H1 (cell line): ENCODE data around the gene EFEMP2. TPM values are rescaled to one million over a fixed set of nuclear protein-coding genes. Genes with fewer than 3 reads are reported as not detected.

Source experiments
- CTCF ChIA-PET: fragments of 300-600 bp; sonication (Branson Sonifier 250); formaldehyde crosslinking; loops from one replicate; lab custom pipeline; 2021; ENCODE audit not compliant: partially characterized antibody; lab: Charles Lee
- POLR2A ChIA-PET: fragments of 300-600 bp; sonication (Branson Sonifier 250); formaldehyde crosslinking; loops from one replicate; lab custom pipeline; 2021; ENCODE audit warnings: inconsistent platforms; ENCODE audit not compliant: partially characterized antibody; lab: Charles Lee
- DNase-seq, 2 experiments: peaks; one replicate each; pipeline versions ENCODE4 v3.0.0 to v3.0.0-alpha.2; 2010 to 2022; ENCODE audit warnings: low spot score in 2 of 2, low read depth in 1 of 2, mixed read lengths in 1 of 2
- FAIRE-seq: peaks from 2 replicates; lab custom pipeline; 2011; peaks lifted over from hg19 to GRCh38; lab: Jason Lieb, UNC
- H2AFZ ChIP-seq: 2 replicates; pipeline ENCODE4 v1.8.1; 2012; ENCODE audit warnings: low read length, inconsistent platforms
- H2AK5ac ChIP-seq: 2 replicates; pipeline ENCODE4 v1.6.1; 2013; ENCODE audit warnings: low read depth, low read length
- H2BK120ac ChIP-seq: replicated peaks from 2 replicates; pipeline ENCODE3; 2013; ENCODE audit warnings: low read depth, low read length, inconsistent platforms
- H2BK12ac ChIP-seq: 2 replicates; pipeline ENCODE4 v1.6.1; 2013; ENCODE audit warnings: low read depth, low read length
- H2BK15ac ChIP-seq: 2 replicates; pipeline ENCODE4 v1.6.1; 2013; ENCODE audit warnings: low read length
- H2BK20ac ChIP-seq: 2 replicates; pipeline ENCODE4 v1.6.1; 2013; ENCODE audit warnings: low read length
- H2BK5ac ChIP-seq: 2 replicates; pipeline ENCODE4 v1.6.1; 2013; ENCODE audit warnings: low read depth, low read length
- H3K14ac ChIP-seq: 2 replicates; pipeline ENCODE4 v1.6.1; 2013; ENCODE audit warnings: inconsistent platforms; ENCODE audit not compliant: insufficient read length
- H3K18ac ChIP-seq: 2 replicates; pipeline ENCODE4 v1.6.1; 2013; ENCODE audit warnings: low read length; ENCODE audit errors: extremely low read depth
- H3K23ac ChIP-seq: 2 replicates; pipeline ENCODE4 v1.6.1; 2013; ENCODE audit warnings: inconsistent platforms; ENCODE audit not compliant: insufficient read length
- H3K23me2 ChIP-seq: 2 replicates; pipeline ENCODE4 v1.6.1; 2013; ENCODE audit warnings: low read depth, low read length
- H3K27ac ChIP-seq: 2 replicates; pipeline ENCODE4 v1.6.1; 2011; ENCODE audit warnings: low read depth, low read length, inconsistent platforms
- H3K27me3 ChIP-seq, 4 experiments: replicated peaks in 1 of 4; 1 replicate in 1 of 4; 2 replicates in 3 of 4; pipeline versions ENCODE4 v1.6.1 to v1.8.1; 2011 to 2013; ENCODE audit warnings: low read length in 3 of 4, mild to moderate bottlenecking in 3 of 4, inconsistent platforms in 2 of 4, mixed read lengths in 2 of 4, moderate library complexity in 1 of 4; ENCODE audit not compliant: control insufficient read depth in 3 of 4, insufficient read depth in 3 of 4; ENCODE audit errors: extremely low read depth in 1 of 4
- H3K36me3 ChIP-seq, 4 experiments: 2 replicates each; pipeline versions ENCODE4 v1.6.1 to v1.8.1; 2011 to 2013; ENCODE audit warnings: mild to moderate bottlenecking in 4 of 4, low read length in 3 of 4, moderate library complexity in 2 of 4, control low read depth in 1 of 4, inconsistent platforms in 1 of 4; ENCODE audit not compliant: insufficient read depth in 4 of 4, control insufficient read depth in 2 of 4
- H3K4ac ChIP-seq: replicated peaks from 2 replicates; pipeline ENCODE3; 2013; ENCODE audit warnings: low read length, low read depth, mixed read lengths, inconsistent platforms; ENCODE audit not compliant: insufficient read length
- H3K4me1 ChIP-seq, 4 experiments: replicated peaks in 1 of 4; 1 replicate in 1 of 4; 2 replicates in 3 of 4; pipeline versions ENCODE4 v1.6.1 to v1.8.1; 2011 to 2013; ENCODE audit warnings: low read length in 3 of 4, inconsistent platforms in 2 of 4, mixed read lengths in 1 of 4; ENCODE audit not compliant: insufficient read depth in 4 of 4, control insufficient read depth in 3 of 4
- H3K4me2 ChIP-seq, 2 experiments: 2 replicates each; pipeline versions ENCODE4 v1.6.1 to v1.8.1; 2011 to 2013; ENCODE audit warnings: low read depth in 2 of 2, low read length in 2 of 2, control low read depth in 1 of 2, inconsistent platforms in 1 of 2, mild to moderate bottlenecking in 1 of 2; ENCODE audit not compliant: insufficient read depth in 1 of 2
- H3K4me3 ChIP-seq, 4 experiments: fragments of 200-600, 300-600 bp in 1 of 4; sonication (generic), shearing (Covaris generic), sonication (Bioruptor Twin) in 1 of 4; 2 replicates each; pipeline versions ENCODE4 v1.5.1 to v1.8.1; 2011 to 2016; ENCODE audit warnings: low read length in 4 of 4, low read depth in 3 of 4, control low read depth in 2 of 4, inconsistent platforms in 2 of 4, mild to moderate bottlenecking in 2 of 4, mixed read lengths in 1 of 4, moderate library complexity in 1 of 4; ENCODE audit not compliant: insufficient read depth in 2 of 4; ENCODE audit errors: extremely low read depth in 1 of 4
- H3K56ac ChIP-seq: replicated peaks from 2 replicates; pipeline ENCODE3; 2013; ENCODE audit warnings: low read depth, mild to moderate bottlenecking, mixed read lengths, low read length, inconsistent platforms; ENCODE audit not compliant: insufficient read length
- H3K79me1 ChIP-seq: 2 replicates; pipeline ENCODE4 v1.6.1; 2013; ENCODE audit warnings: low read depth, low read length, control low read depth
- H3K79me2 ChIP-seq, 2 experiments: 2 replicates each; pipeline versions ENCODE4 v1.6.1 to v1.8.1; 2012 to 2013; ENCODE audit warnings: low read length in 2 of 2, mild to moderate bottlenecking in 2 of 2, inconsistent platforms in 1 of 2; ENCODE audit not compliant: insufficient read depth in 2 of 2, control insufficient read depth in 1 of 2
- H3K9ac ChIP-seq, 4 experiments: replicated peaks in 1 of 4; 1 replicate in 1 of 4; 2 replicates in 3 of 4; pipeline versions ENCODE4 v1.6.1 to v1.8.1; 2011 to 2013; ENCODE audit warnings: low read depth in 3 of 4, low read length in 3 of 4, control low read depth in 2 of 4, mild to moderate bottlenecking in 2 of 4, moderate library complexity in 2 of 4, inconsistent platforms in 1 of 4; ENCODE audit errors: extremely low read depth in 1 of 4
- H3K9me3 ChIP-seq, 2 experiments: 2 replicates each; pipeline versions ENCODE4 v1.6.1 to v1.8.1; 2012 to 2013; ENCODE audit warnings: mild to moderate bottlenecking in 2 of 2, moderate library complexity in 2 of 2, control low read depth in 1 of 2, inconsistent platforms in 1 of 2, low read depth in 1 of 2, low read length in 1 of 2, mixed read lengths in 1 of 2; ENCODE audit not compliant: insufficient read depth in 2 of 2
- H4K20me1 ChIP-seq, 2 experiments: replicated peaks in 1 of 2; 2 replicates each; pipeline versions ENCODE3 to v1.8.1; 2011 to 2013; ENCODE audit warnings: inconsistent platforms in 2 of 2, low read length in 2 of 2, mild to moderate bottlenecking in 1 of 2; ENCODE audit not compliant: insufficient read depth in 2 of 2, control insufficient read depth in 1 of 2
- H4K5ac ChIP-seq: 2 replicates; pipeline ENCODE4 v1.6.1; 2013; ENCODE audit warnings: low read length, low read depth, mixed read lengths, inconsistent platforms; ENCODE audit not compliant: insufficient read length
- H4K8ac ChIP-seq: 2 replicates; pipeline ENCODE4 v1.8.0; 2013; ENCODE audit warnings: mild to moderate bottlenecking, moderate library complexity, low read length, inconsistent platforms; ENCODE audit not compliant: insufficient read depth; ENCODE audit errors: extremely low read depth
- H4K91ac ChIP-seq: replicated peaks from 2 replicates; pipeline ENCODE3; 2013; ENCODE audit warnings: low read length, mixed read lengths, inconsistent platforms; ENCODE audit not compliant: insufficient read length
- POLR2AphosphoS5 ChIP-seq: IDR thresholded peaks from 2 replicates; pipeline ENCODE4 v1.6.1; 2011; ENCODE audit warnings: low read depth, low read length
- SP1 ChIP-seq: IDR thresholded peaks from 2 replicates; pipeline ENCODE4 v1.6.1; 2011; ENCODE audit warnings: low read depth, low read length
- WGBS, 2 experiments: shearing (Covaris generic) in 1 of 2; methylation state at CpG; one replicate each; pipeline versions ENCODE4 v1.1.6 to v1.1.7; 2013 to 2015; ENCODE audit warnings: low lambda C conversion rate in 2 of 2, mixed read lengths in 2 of 2, inconsistent platforms in 1 of 2, low coverage in 1 of 2, missing lambda C conversion rate in 1 of 2; ENCODE audit not compliant: insufficient replicate concordance in 2 of 2, insufficient coverage in 1 of 2, insufficient read length in 1 of 2; ENCODE audit errors: extremely low coverage in 1 of 2, missing lambda C conversion rate in 1 of 2; 5-methylcytosine and 5-hydroxymethylcytosine counted together
- polyA plus RNA-seq, 7 experiments: library from polyadenylated mRNA; depleted of rRNA in 3 of 7; stranded (reverse) in 5 of 7; unstranded in 2 of 7; fragments of >200 nt in 5 of 7; fragments of 200-250 nt in 2 of 7; gene quantifications; 1 replicate in 5 of 7; 2 replicates in 1 of 7; 4 replicates in 1 of 7; pipeline versions ENCODE4 v1.2.1 to v1.2.3, GENCODE V29; 2011 to 2013; ENCODE audit warnings: missing spikeins in 2 of 7, mixed read lengths in 2 of 7
- total RNA-seq: library from RNA; stranded (reverse); fragmentation: NEBNext Ultra II Directional; extraction: Animal tissue kit (Norgen Biotek cat#: 25700); gene quantifications from 2 replicates; pipeline ENCODE4 v1.2.1, GENCODE V29; 2021

EFEMP2 gene
- total and polyA plus RNA-seq, 2 of the 8 experiments (the other 6 are each of a cell fraction or from before 2014, with no cell fraction given) = 8.8 to 17.2 TPM

DNA sequence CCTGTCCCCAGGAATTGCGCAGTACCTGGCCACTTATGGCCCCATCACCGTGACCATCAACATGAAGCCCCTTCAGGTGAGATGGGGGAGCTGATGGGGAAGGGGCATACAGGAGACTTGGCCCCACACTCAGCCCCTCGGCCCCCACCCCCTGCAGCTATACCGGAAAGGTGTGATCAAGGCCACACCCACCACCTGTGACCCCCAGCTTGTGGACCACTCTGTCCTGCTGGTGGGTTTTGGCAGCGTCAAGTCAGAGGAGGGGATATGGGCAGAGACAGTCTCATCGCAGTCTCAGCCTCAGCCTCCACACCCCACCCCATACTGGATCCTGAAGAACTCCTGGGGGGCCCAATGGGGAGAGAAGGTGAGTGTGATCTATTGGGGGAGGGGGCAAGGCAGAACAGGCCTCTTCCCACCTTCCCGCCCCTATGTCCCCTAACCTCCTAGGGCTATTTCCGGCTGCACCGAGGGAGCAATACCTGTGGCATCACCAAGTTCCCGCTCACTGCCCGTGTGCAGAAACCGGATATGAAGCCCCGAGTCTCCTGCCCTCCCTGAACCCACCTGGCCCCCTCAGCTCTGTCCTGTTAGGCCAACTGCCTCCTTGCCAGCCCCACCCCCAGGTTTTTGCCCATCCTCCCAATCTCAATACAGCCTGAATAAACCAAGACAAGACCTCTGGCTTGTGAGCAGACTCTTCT, 10.6 kb upstream of the EFEMP2 start:
- Histone ChIP-seq H2BK5ac (no peak overlapping the region), H2BK20ac (no peak overlapping the region), H3K4ac (no peak overlapping the region), H4K91ac (no peak overlapping the region), H3K23ac (no peak overlapping the region), H2AK5ac (no peak overlapping the region), H2BK15ac (no peak overlapping the region), H2BK12ac (no peak overlapping the region), H3K4me1 (peaks cover 0 to 6% (median 3%) of the 10 kb centered on the region in 4 experiments; a peak in 4 of 7 replicates), H4K8ac (no peak overlapping the region), H3K9me3 (no peaks in the 10 kb centered on the region), H3K4me2 (no peak overlapping the region), H3K79me2 (peaks cover 0 to 4% of the 10 kb centered on the region in 2 experiments; a peak in 1 of 4 replicates), H3K79me1 (no peaks in the 10 kb centered on the region), H2BK120ac (no peak overlapping the region), H3K27me3 (no peaks in the 10 kb centered on the region), H4K20me1 (peaks cover 6 to 7% of the 10 kb centered on the region in 2 experiments), H3K56ac (no peak overlapping the region), H3K27ac (no peak overlapping the region), H3K36me3 (peaks cover 8 to 22% (median 18%) of the 10 kb centered on the region in 4 experiments; a peak in 7 of 8 replicates), H3K23me2 (peaks cover 5% of the 10 kb centered on the region), H3K4me3 (no peak overlapping the region), H3K9ac (no peak overlapping the region), H4K5ac (no peak overlapping the region), H2AFZ (no peak overlapping the region), H3K14ac (no peak overlapping the region), H3K18ac (no peak overlapping the region)
- FAIRE-seq (no peak), DNase-seq (no peak)
- TF ChIP-seq SP1 (no peak), POLR2AphosphoS5 (peak; percentile 5; the same call in 1 of the 2 replicates)
- CTCF ChIA-PET = interaction anchor here (1.1 to 19.6 kb wide), 17 partner anchors 9 to 172 kb away, joined by 3 to 283 read pairs (median 16); partner anchors contain the start of genes CCDC85B, CFL1, EFEMP2 and FOSL1
- POLR2A ChIA-PET = interaction anchor here (1.3 to 39.7 kb wide), 5 partner anchors 27 to 166 kb away, joined by 3 to 1071 read pairs (median 4); partner anchors contain the start of genes BANF1, CFL1, EFEMP2 and MUS81
- 90% methylated on average over 13 of the region's 13 CpGs; no CpG with 5 or more reads in 1 of the 2 experiments for WGBS, 2 experiments
